ENCODE measurements around the gene GBGT1.
"Not testable (repeated sequence)": the region's sequence is repeated elsewhere in the genome, so short reads cannot be mapped to it uniquely, and the experiment has no call there.

The GBGT1 gene

GRCh38 chr9:133170716-133171115 lies 7.0 kb upstream of the GBGT1 start:
- DNase-seq (ENCODE audit: low read depth in 2 of 2), result no peak
- TF ChIP-seq, protein P1, sequence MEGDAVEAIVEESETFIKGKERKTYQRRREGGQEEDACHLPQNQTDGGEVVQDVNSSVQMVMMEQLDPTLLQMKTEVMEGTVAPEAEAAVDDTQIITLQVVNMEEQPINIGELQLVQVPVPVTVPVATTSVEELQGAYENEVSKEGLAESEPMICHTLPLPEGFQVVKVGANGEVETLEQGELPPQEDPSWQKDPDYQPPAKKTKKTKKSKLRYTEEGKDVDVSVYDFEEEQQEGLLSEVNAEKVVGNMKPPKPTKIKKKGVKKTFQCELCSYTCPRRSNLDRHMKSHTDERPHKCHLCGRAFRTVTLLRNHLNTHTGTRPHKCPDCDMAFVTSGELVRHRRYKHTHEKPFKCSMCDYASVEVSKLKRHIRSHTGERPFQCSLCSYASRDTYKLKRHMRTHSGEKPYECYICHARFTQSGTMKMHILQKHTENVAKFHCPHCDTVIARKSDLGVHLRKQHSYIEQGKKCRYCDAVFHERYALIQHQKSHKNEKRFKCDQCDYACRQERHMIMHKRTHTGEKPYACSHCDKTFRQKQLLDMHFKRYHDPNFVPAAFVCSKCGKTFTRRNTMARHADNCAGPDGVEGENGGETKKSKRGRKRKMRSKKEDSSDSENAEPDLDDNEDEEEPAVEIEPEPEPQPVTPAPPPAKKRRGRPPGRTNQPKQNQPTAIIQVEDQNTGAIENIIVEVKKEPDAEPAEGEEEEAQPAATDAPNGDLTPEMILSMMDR (IDR thresholded peaks at IDR 0.05; ENCODE audit: low read depth, low read length), result no peak
- no peak overlapping the region for H3K4me3 ChIP-seq (replicated peaks in 1 of 2; ENCODE audit: low read depth in 2 of 2, low read length in 2 of 2)

DNA sequence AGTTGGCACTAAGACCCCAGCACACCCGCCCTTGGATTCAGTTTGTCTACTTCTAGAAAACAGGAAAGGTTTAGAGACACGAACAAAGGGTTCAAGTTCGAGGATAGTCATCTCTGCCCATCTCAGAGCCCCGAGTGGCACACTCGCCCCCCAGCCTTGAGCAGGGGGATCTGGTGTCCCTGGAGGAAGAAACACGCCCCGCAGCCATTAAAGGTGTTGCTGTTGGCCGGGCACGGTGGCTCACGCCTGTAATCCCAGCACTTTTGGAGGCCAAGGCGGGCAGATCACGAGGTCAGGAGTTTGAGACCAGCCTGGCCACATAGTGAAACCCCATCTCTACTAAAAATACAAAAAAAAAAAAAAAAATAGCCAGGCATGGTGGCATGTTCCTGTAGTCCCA lies 6.0 kb upstream of the GBGT1 start:
- not testable (repeated sequence) for H3K4me3 ChIP-seq (replicated peaks in 1 of 2; ENCODE audit: low read depth in 2 of 2, low read length in 2 of 2); DNase-seq (ENCODE audit: low read depth in 2 of 2)

DNA sequence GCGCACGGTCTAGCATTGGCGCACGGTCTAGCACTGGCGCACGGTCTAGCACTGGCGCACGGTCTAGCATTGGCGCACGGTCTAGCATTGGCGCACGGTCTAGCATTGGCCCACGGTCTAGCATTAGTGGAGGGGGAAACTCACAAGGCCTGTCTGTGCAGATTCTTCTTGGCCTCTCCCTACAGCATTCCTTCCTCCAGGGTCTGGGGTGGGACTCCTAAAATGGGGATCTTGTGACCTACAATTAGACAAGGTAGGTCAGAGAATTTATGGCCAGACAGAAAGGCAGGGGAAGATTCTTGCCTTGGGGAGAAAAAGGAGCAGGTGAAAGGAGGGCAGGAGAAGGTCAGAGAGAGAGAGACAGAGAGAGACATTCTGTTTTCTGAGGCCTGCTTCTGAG lies 5.4 kb upstream of the GBGT1 start:
- TF ChIP-seq, protein P1 (IDR thresholded peaks at IDR 0.05; ENCODE audit: low read depth, low read length), result no peak
- no peak for DNase-seq (ENCODE audit: low read depth in 2 of 2)
- no peak overlapping the region for H3K4me3 ChIP-seq (replicated peaks in 1 of 2; ENCODE audit: low read depth in 2 of 2, low read length in 2 of 2)

- peak in 1 of 2 donors; percentile 32 for DNase-seq (ENCODE audit: low read depth in 2 of 2)
- TF ChIP-seq, protein P1 (IDR thresholded peaks at IDR 0.05; ENCODE audit: low read depth, low read length), result no peak
- no peak overlapping the region for H3K4me3 ChIP-seq (replicated peaks in 1 of 2; ENCODE audit: low read depth in 2 of 2, low read length in 2 of 2)
Measured at GRCh38 chr9:133168432-133168831, 4.7 kb upstream of the GBGT1 start.

DNA sequence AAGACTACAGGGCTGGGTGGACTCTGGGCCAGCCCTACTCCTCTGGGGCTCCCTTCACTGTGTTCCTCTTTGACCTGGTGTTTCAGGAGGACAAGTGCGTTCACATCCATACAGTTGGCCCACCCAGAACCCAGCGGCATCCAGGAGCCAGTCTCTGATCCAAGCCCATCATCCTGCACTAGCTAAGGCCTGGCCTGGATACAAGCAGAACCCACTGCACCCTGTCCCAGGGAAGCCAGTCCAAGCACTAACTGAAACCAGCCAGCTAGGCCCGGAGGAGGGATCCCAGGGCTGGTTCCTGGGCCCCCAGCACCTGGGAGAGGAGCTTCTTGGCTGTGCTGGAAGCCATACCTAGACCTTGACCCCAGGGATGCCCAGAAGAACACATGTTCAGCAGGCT lies 4.1 kb upstream of the GBGT1 start:
- DNase-seq (ENCODE audit: low read depth in 2 of 2), result no peak
- no peak overlapping the region for H3K4me3 ChIP-seq (replicated peaks in 1 of 2; ENCODE audit: low read depth in 2 of 2, low read length in 2 of 2)
- TF ChIP-seq, protein P1 (IDR thresholded peaks at IDR 0.05; ENCODE audit: low read depth, low read length), result no peak

- TF ChIP-seq, protein P1 (IDR thresholded peaks at IDR 0.05; ENCODE audit: low read depth, low read length), result no peak
Measured at GRCh38 chr9:133167096-133167730, 3.5 kb upstream of the GBGT1 start.

GRCh38 chr9:133166392-133166791 lies 2.7 kb upstream of the GBGT1 start:
- TF ChIP-seq, protein P1 (IDR thresholded peaks at IDR 0.05; ENCODE audit: low read depth, low read length), result no peak
- no peak for DNase-seq (ENCODE audit: low read depth in 2 of 2)

More at GRCh38 chr9:133167096-133167730, 3.5 kb upstream of the GBGT1 start:
- H3K4me3 ChIP-seq (replicated peaks in 1 of 2; ENCODE audit: low read depth in 2 of 2, low read length in 2 of 2), result no peak overlapping the region
- no peak for DNase-seq (ENCODE audit: low read depth in 2 of 2)

More at GRCh38 chr9:133166392-133166791, 2.7 kb upstream of the GBGT1 start:
- H3K4me3 ChIP-seq (replicated peaks in 1 of 2; ENCODE audit: low read depth in 2 of 2, low read length in 2 of 2), result no peak overlapping the region

Measured in cardiac fibroblast (primary cell).